Endothelial cell of umbilical vein (primary cell): ENCODE measurements around the gene LTBP1.

Experiments used
- EZH2 ChIP-seq: IDR thresholded peaks from 2 replicates; pipeline ENCODE4 v1.6.1; 2012; ENCODE audit warnings: borderline replicate concordance, low read depth, mild to moderate bottlenecking, moderate library complexity, low read length, inconsistent platforms; ENCODE audit not compliant: severe bottlenecking
- FOS ChIP-seq: IDR thresholded peaks from 2 replicates; pipeline ENCODE4 v1.6.1; 2011; ENCODE audit warnings: mild to moderate bottlenecking, low read length, moderate library complexity, borderline replicate concordance; ENCODE audit not compliant: insufficient read depth
- GATA2 ChIP-seq: IDR thresholded peaks from 2 replicates; pipeline ENCODE4 v1.7.0; 2011; ENCODE audit warnings: low read depth, mild to moderate bottlenecking, moderate library complexity, mixed read lengths, low read length; ENCODE audit not compliant: insufficient read length, insufficient read depth
- JUN ChIP-seq: IDR thresholded peaks from 2 replicates; pipeline ENCODE4 v1.6.1; 2011; ENCODE audit warnings: borderline replicate concordance, low read depth; ENCODE audit not compliant: insufficient read length, insufficient read depth
- MYC ChIP-seq: IDR thresholded peaks from one replicate; pipeline ENCODE4 v1.6.1; 2011; ENCODE audit warnings: mild to moderate bottlenecking, low read depth, low read length
- POLR2A ChIP-seq: IDR thresholded peaks from 2 replicates; pipeline ENCODE4 v1.6.1; 2012; ENCODE audit warnings: low read depth, mild to moderate bottlenecking, control low read depth, low read length
- POLR2AphosphoS5 ChIP-seq: IDR thresholded peaks from 2 replicates; pipeline ENCODE4 v1.6.1; 2012; ENCODE audit warnings: low read depth, mild to moderate bottlenecking, control low read depth, low read length, moderate library complexity; ENCODE audit not compliant: insufficient read depth
- TF ChIP-seq, protein P1 (sequence below), 2 donors: IDR thresholded peaks; 1 replicate in 1 of 2; 2 replicates in 1 of 2; pipeline ENCODE4 v1.5.1; 2011; ENCODE audit warnings: low read length in 2 of 2, mild to moderate bottlenecking in 2 of 2, moderate library complexity in 2 of 2, control low read depth in 1 of 2, inconsistent platforms in 1 of 2, low read depth in 1 of 2; ENCODE audit not compliant: insufficient read depth in 1 of 2; ENCODE audit errors: extremely low read depth in 1 of 2
- TF ChIP-seq, protein P2 (sequence below): IDR thresholded peaks from 2 replicates; pipeline ENCODE4 v1.6.1; 2011; ENCODE audit not compliant: insufficient read depth, insufficient read length

DNA sequence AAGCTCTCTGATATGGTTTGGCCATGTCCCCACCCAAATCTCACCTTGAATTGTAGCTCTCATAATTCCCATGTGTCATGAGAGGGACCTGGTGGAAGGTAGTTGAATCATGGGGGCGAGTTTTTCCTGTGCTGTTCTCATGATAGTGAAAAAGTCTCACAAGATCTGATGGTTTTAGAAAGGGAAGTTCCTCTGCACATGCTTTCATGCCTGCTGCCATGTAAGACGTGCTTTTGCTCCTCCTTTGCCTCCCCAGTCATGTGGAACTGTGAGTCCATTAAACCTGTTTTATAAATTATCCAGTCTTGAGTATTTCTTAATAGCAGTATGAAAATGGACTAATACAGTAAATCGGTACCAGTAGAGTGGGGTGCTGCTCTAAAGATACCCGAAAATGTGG lies 34.9 kb downstream of the LTBP1 start:
- TF ChIP-seq, protein P1, sequence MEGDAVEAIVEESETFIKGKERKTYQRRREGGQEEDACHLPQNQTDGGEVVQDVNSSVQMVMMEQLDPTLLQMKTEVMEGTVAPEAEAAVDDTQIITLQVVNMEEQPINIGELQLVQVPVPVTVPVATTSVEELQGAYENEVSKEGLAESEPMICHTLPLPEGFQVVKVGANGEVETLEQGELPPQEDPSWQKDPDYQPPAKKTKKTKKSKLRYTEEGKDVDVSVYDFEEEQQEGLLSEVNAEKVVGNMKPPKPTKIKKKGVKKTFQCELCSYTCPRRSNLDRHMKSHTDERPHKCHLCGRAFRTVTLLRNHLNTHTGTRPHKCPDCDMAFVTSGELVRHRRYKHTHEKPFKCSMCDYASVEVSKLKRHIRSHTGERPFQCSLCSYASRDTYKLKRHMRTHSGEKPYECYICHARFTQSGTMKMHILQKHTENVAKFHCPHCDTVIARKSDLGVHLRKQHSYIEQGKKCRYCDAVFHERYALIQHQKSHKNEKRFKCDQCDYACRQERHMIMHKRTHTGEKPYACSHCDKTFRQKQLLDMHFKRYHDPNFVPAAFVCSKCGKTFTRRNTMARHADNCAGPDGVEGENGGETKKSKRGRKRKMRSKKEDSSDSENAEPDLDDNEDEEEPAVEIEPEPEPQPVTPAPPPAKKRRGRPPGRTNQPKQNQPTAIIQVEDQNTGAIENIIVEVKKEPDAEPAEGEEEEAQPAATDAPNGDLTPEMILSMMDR (IDR thresholded peaks at IDR 0.05; ENCODE audit: extremely low read depth in 1 of 2, insufficient read depth in 1 of 2, low read depth in 1 of 2, low read length in 2 of 2), result no peak
- TF ChIP-seq POLR2A, result no peak
- no peak for TF ChIP-seq EZH2
- TF ChIP-seq POLR2AphosphoS5, result no peak
- TF ChIP-seq, protein P2, sequence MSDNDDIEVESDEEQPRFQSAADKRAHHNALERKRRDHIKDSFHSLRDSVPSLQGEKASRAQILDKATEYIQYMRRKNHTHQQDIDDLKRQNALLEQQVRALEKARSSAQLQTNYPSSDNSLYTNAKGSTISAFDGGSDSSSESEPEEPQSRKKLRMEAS, result no peak
- TF ChIP-seq GATA2, result no peak
- no peak for TF ChIP-seq FOS
- TF ChIP-seq MYC, result no peak
- TF ChIP-seq JUN, result no peak
